Measurements from ENCODE around the gene YTHDF2. TPM values are rescaled to one million over a fixed set of nuclear protein-coding genes. Genes with fewer than 3 reads are reported as not detected.

Gene YTHDF2
- total and polyA plus RNA-seq, 3 donors from 2014 or later, result 63.3 to 89.4 (median 69.6) TPM

DNA sequence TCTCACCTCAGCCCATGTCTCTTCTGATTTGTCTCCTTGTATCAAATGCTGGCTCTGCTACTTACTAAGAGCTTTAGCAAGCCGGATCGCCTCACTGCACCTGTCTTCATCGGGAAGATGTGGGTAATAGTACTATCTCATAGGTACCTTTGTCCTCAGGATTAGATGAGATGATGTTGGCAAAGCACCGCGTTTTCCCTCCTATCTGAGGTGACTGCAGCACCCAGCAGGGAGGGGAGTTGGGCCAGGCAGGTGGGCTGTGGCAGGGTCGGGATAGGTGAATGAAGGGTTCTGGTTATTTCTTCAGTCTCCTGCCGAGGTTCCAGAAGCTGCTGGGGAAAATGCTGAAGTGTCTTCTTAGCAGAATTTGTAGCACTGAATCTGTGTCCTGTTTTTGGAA lies 80.4 kb downstream of the YTHDF2 start:
- Histone ChIP-seq H3K4me1 (peaks cover 7% of the 10 kb centered on the region), H3K4me3 (no peak overlapping the region), H3K36me3 (ENCODE audit: low read depth, missing control alignments) (no peaks in the 10 kb centered on the region), H3K27me3 (no peaks in the 10 kb centered on the region), H3K9me3 (no peaks in the 10 kb centered on the region), H3K27ac (no peak overlapping the region)
- intact Hi-C loops (cut with DNase I; ENCODE audit: low total_unique reads), result no loop called here
- TF ChIP-seq CTCF (IDR thresholded peaks at IDR 0.05) (no peak), POLR2A (IDR thresholded peaks at IDR 0.05) (no peak)
- 81 to 86% methylated on average over 7 of the region's 7 CpGs for WGBS, 2 donors
- no peak for DNase-seq

GRCh38 chr1:28819020-28819419 lies 82.3 kb downstream of the YTHDF2 start:
- Histone ChIP-seq H3K36me3 (ENCODE audit: low read depth, missing control alignments) (no peaks in the 10 kb centered on the region), H3K9me3 (no peaks in the 10 kb centered on the region), H3K27me3 (no peaks in the 10 kb centered on the region), H3K4me3 (no peak overlapping the region), H3K27ac (no peak overlapping the region), H3K4me1 (peaks cover 7% of the 10 kb centered on the region)
- DNase-seq, result no peak
- intact Hi-C loops (cut with DNase I; ENCODE audit: low total_unique reads), result no loop called here
- TF ChIP-seq CTCF (IDR thresholded peaks at IDR 0.05), result no peak
- no peak for TF ChIP-seq POLR2A (IDR thresholded peaks at IDR 0.05)

Small RNAs within 50 kb of the gene (small RNA-seq; reads per million reads assigned to genes)
- 0 reads per million in 2 donors for gene RF00422

Other genes starting within 250 kb of the YTHDF2 start
- 10 to 100 TPM; 25.9 to 43.2 TPM for gene RCC1, start 230.9 kb upstream of the YTHDF2 start, total RNA-seq
- gene RCC1, start 230.9 kb upstream of the YTHDF2 start, polyA plus RNA-seq (ENCODE audit: insufficient read depth, low read depth, low replicate concordance), result 96.9 TPM
- gene TRNAU1AP, start 183.9 kb upstream of the YTHDF2 start, total RNA-seq, result 10 to 100 TPM; 15.5 to 22.5 TPM
- 19.8 TPM for gene TRNAU1AP, start 183.9 kb upstream of the YTHDF2 start, polyA plus RNA-seq (ENCODE audit: insufficient read depth, low read depth, low replicate concordance)
- 1 to 10 TPM; 1.8 to 5.4 TPM for gene RAB42, start 144.7 kb upstream of the YTHDF2 start, total RNA-seq
- gene RAB42, start 144.7 kb upstream of the YTHDF2 start, polyA plus RNA-seq (ENCODE audit: insufficient read depth, low read depth, low replicate concordance), result 4.6 TPM
- 10 to 100 TPM; 25.7 to 37.3 TPM for gene TAF12, start 93.9 kb upstream of the YTHDF2 start, total RNA-seq
- 41.1 TPM for gene TAF12, start 93.9 kb upstream of the YTHDF2 start, polyA plus RNA-seq (ENCODE audit: insufficient read depth, low read depth, low replicate concordance)
- gene RNU11, start 88.3 kb upstream of the YTHDF2 start, total RNA-seq, result not detected
- not detected for gene RNU11, start 88.3 kb upstream of the YTHDF2 start, polyA plus RNA-seq (ENCODE audit: insufficient read depth, low read depth, low replicate concordance)
- gene GMEB1, start 68.2 kb upstream of the YTHDF2 start, total RNA-seq, result 10 to 100 TPM; 16.6 to 17.2 TPM
- gene GMEB1, start 68.2 kb upstream of the YTHDF2 start, polyA plus RNA-seq (ENCODE audit: insufficient read depth, low read depth, low replicate concordance), result 12.6 TPM
- gene OPRD1, start 75.2 kb downstream of the YTHDF2 start, total RNA-seq, result under 1 TPM; 0.63 to 0.74 TPM
- gene OPRD1, start 75.2 kb downstream of the YTHDF2 start, polyA plus RNA-seq (ENCODE audit: insufficient read depth, low read depth, low replicate concordance), result 0.18 TPM
- gene EPB41, start 177.6 kb downstream of the YTHDF2 start, total RNA-seq, result 10 to 100 TPM; 46.6 to 66.5 TPM
- 23.5 TPM for gene EPB41, start 177.6 kb downstream of the YTHDF2 start, polyA plus RNA-seq (ENCODE audit: insufficient read depth, low read depth, low replicate concordance)

All from testis (tissue), 3 donors.